A549 (cell line): ENCODE results near the gene HRC. TPM values are rescaled to one million over a fixed set of nuclear protein-coding genes. Genes with fewer than 3 reads are reported as not detected.
A peak's percentile ranks its signal among the peaks of the same experiment; 100 is the strongest.

Experiments
- ATAC-seq, 2 experiments: fragments of 200-7000 bp in 1 of 2; fragments of >200 bp in 1 of 2; cut with Nextera tagmentation in 1 of 2; cut with Tn5 transposase in 1 of 2; 3 replicates each; pipeline versions ENCODE4 v1.8.0 to v1.9.1; 2018 to 2020; ENCODE audit warnings: mild to moderate bottlenecking in 1 of 2, moderate library complexity in 1 of 2
- CTCF ChIA-PET: fragments of 300-600 bp; sonication (Branson Sonifier 250); formaldehyde crosslinking; extraction: SDS; loops from one replicate; lab custom pipeline; 2021; ENCODE audit warnings: antibody characterized with exemption, inconsistent platforms; lab: Yijun Ruan, JAX
- POLR2A ChIA-PET: fragments of 350-600 bp; formaldehyde crosslinking; extraction: SDS; loops from one replicate; lab custom pipeline; 2021; ENCODE audit warnings: antibody characterized with exemption, inconsistent platforms; lab: Yijun Ruan, JAX
- DNase-seq, 2 experiments: peaks; one replicate each; pipeline versions ENCODE4 v3.0.0 to v3.0.0-alpha.2; 2011 to 2016; ENCODE audit warnings: low read depth in 1 of 2, low spot score in 1 of 2
- FAIRE-seq: peaks from 2 replicates; lab custom pipeline; 2011; peaks lifted over from hg19 to GRCh38; lab: Jason Lieb, UNC
- H3K27ac ChIP-seq, 2 experiments: fragments of >200 bp; sonication (Bioruptor Twin); formaldehyde crosslinking; 3 replicates each; pipeline ENCODE4 v1.5.1; 2016 to 2017
- H3K4me1 ChIP-seq: fragments of >200 bp; sonication (Bioruptor Twin); formaldehyde crosslinking; 3 replicates; pipeline ENCODE4 v1.6.1; 2016
- H3K4me2 ChIP-seq: fragments of >200 bp; sonication (Bioruptor Twin); formaldehyde crosslinking; 3 replicates; pipeline ENCODE4 v1.6.1; 2016
- H3K4me3 ChIP-seq: fragments of >200 bp; sonication (Bioruptor Twin); formaldehyde crosslinking; 3 replicates; pipeline ENCODE4 v1.5.1; 2016
- H3K9me3 ChIP-seq: fragments of >200 bp; sonication (Bioruptor Twin); formaldehyde crosslinking; 3 replicates; pipeline ENCODE4 v1.6.1; 2016
- BCL3 ChIP-seq: fragments of >200 bp; sonication (Bioruptor Twin); formaldehyde crosslinking; IDR thresholded peaks from 3 replicates; pipeline ENCODE4 v1.6.1; 2016
- CBX2 ChIP-seq: fragments of 200-600 bp; sonication (generic); IDR thresholded peaks from 2 replicates; pipeline ENCODE4 v1.6.1; 2016; ENCODE audit warnings: low read depth, mild to moderate bottlenecking, borderline replicate concordance
- CEBPB ChIP-seq, 2 experiments: fragments of >200 bp in 1 of 2; sonication (Bioruptor Twin) in 1 of 2; formaldehyde crosslinking in 1 of 2; IDR thresholded peaks; 2 replicates each; pipeline ENCODE4 v1.6.1; 2012 to 2016
- CHD4 ChIP-seq: fragments of 200-600 bp; sonication (generic); IDR thresholded peaks from 2 replicates; pipeline ENCODE4 v1.6.1; 2016; ENCODE audit warnings: antibody characterized with exemption, mild to moderate bottlenecking, borderline replicate concordance
- EHMT2 ChIP-seq: fragments of 200-600 bp; sonication (generic); IDR thresholded peaks from 2 replicates; pipeline ENCODE4 v1.6.1; 2016; ENCODE audit warnings: antibody characterized with exemption, low read depth, mild to moderate bottlenecking, moderate library complexity
- ELK1 ChIP-seq: fragments of 150-350 bp; IDR thresholded peaks from 2 replicates; pipeline ENCODE4 v1.6.1; 2014; ENCODE audit warnings: low read depth, mild to moderate bottlenecking, low read length
- FOSB ChIP-seq: fragments of 250-450 bp; sonication (Bioruptor Pico); IDR thresholded peaks from 2 replicates; pipeline ENCODE4 v1.5.0; 2020; ENCODE audit warnings: mild to moderate bottlenecking, moderate library complexity
- FOXS1 ChIP-seq: fragments of 250-450 bp; sonication (Bioruptor Pico); IDR thresholded peaks from 2 replicates; pipeline ENCODE4 v1.5.0; 2020; ENCODE audit warnings: mild to moderate bottlenecking, moderate library complexity
- GATA3 ChIP-seq: IDR thresholded peaks from 2 replicates; pipeline ENCODE4 v1.6.1; 2012; ENCODE audit warnings: borderline replicate concordance
- HDAC2 ChIP-seq: fragments of 200-600 bp; sonication (generic); IDR thresholded peaks from 2 replicates; pipeline ENCODE4 v1.6.1; 2016
- HES2 ChIP-seq: fragments of >200 bp; sonication (Bioruptor Twin); formaldehyde crosslinking; IDR thresholded peaks from 2 replicates; pipeline ENCODE4 v1.6.1; 2016
- HMGXB4 ChIP-seq: fragments of 250-450 bp; sonication (Bioruptor Pico); IDR thresholded peaks from 2 replicates; pipeline ENCODE4 v1.5.0; 2021; ENCODE audit warnings: mild to moderate bottlenecking, moderate library complexity, borderline replicate concordance
- HOXB13 ChIP-seq: fragments of 250-450 bp; sonication (Bioruptor Pico); IDR thresholded peaks from 2 replicates; pipeline ENCODE4 v1.5.0; 2020; ENCODE audit warnings: low read depth, mild to moderate bottlenecking, moderate library complexity
- HOXB5 ChIP-seq: fragments of 250-450 bp; sonication (Bioruptor Pico); IDR thresholded peaks from 2 replicates; pipeline ENCODE4 v1.5.0; 2020; ENCODE audit warnings: mild to moderate bottlenecking, moderate library complexity
- KDM1A ChIP-seq: fragments of 200-600 bp; sonication (generic); IDR thresholded peaks from 2 replicates; pipeline ENCODE4 v1.6.1; 2016; ENCODE audit warnings: low read depth, mild to moderate bottlenecking
- KDM5A ChIP-seq: fragments of 200-600 bp; sonication (generic); IDR thresholded peaks from 2 replicates; pipeline ENCODE4 v1.6.1; 2016; ENCODE audit warnings: antibody characterized with exemption, mild to moderate bottlenecking
- NFE2L2 ChIP-seq: fragments of 150-350 bp; conservative IDR thresholded peaks from 2 replicates; pipeline ENCODE4 v1.6.1; 2014; ENCODE audit warnings: low read length
- NPAS2 ChIP-seq: fragments of 250-450 bp; sonication (Bioruptor Pico); IDR thresholded peaks from 2 replicates; pipeline ENCODE4 v1.8.0; 2022; ENCODE audit warnings: mild to moderate bottlenecking, moderate library complexity, borderline replicate concordance
- RAD21 ChIP-seq, 2 experiments: fragments of >200 bp in 1 of 2; sonication (Bioruptor Twin) in 1 of 2; formaldehyde crosslinking in 1 of 2; IDR thresholded peaks in 1 of 2; conservative IDR thresholded peaks in 1 of 2; 2 replicates in 1 of 2; 3 replicates in 1 of 2; pipeline ENCODE4 v1.6.1; 2012 to 2018; ENCODE audit warnings: inconsistent platforms in 1 of 2
- SREBF2 ChIP-seq: fragments of 450-650 bp; IDR thresholded peaks from 2 replicates; pipeline ENCODE4 v1.6.1; 2014; ENCODE audit warnings: mild to moderate bottlenecking, moderate library complexity
- ZFP36 ChIP-seq: fragments of 450-650 bp; IDR thresholded peaks from 2 replicates; pipeline ENCODE4 v1.6.1; 2014; ENCODE audit warnings: borderline replicate concordance; ENCODE audit not compliant: partially characterized antibody
- WGBS: methylation state at CpG from one replicate; pipeline ENCODE4 v1.1.6; 2017; ENCODE audit errors: missing lambda C conversion rate; 5-methylcytosine and 5-hydroxymethylcytosine counted together
- polyA plus RNA-seq, 4 experiments: library from polyadenylated mRNA; depleted of rRNA in 3 of 4; stranded (reverse); fragments of >200 nt; fragmentation: RNase III in 1 of 4; extraction: RNeasy Plus Mini Kit Qiagen cat#74134 plus additional on column Dnase treatment in 1 of 4; gene quantifications; 2 replicates in 3 of 4; 3 replicates in 1 of 4; pipeline ENCODE4 v1.2.3, GENCODE V29; 2011 to 2017

The HRC gene
- polyA plus RNA-seq, 2 of the 4 experiments (the other 2 are of a cell fraction): 0.04 TPM

- TF ChIP-seq ELK1: no peak
- no peak for TF ChIP-seq HES2
- TF ChIP-seq FOXS1 (CRISPR knock-in tag): no peak
- TF ChIP-seq FOSB (CRISPR knock-in tag): no peak
- no peak for TF ChIP-seq HOXB13
- TF ChIP-seq GATA3: no peak
- no peak for TF ChIP-seq CEBPB (IDR thresholded peaks at IDR 0.05)
- TF ChIP-seq KDM5A: no peak
- TF ChIP-seq HMGXB4 (CRISPR knock-in tag): no peak
Observed at GRCh38 chr19:49155820-49156346, 687 bp upstream of the HRC start (continued).

- ChIA-PET POLR2A (no interaction called here), CTCF (interaction anchor here (1.0 to 2.2 kb wide), 3 partner anchors 9 to 47 kb away, joined by 3 to 16 read pairs (median 9); no protein-coding TSS in a partner anchor)
- WGBS: 91% methylated on average over 6 of the region's 6 CpGs
- H3K27ac ChIP-seq: no peak overlapping the region
- FAIRE-seq: no peak
- H3K9me3 ChIP-seq: no peaks in the 10 kb centered on the region
- H3K4me3 ChIP-seq: no peak overlapping the region
- no peak for DNase-seq
- peaks cover 21% of the 10 kb centered on the region; the same call in 2 of the 3 replicates for H3K4me1 ChIP-seq
- TF ChIP-seq NFE2L2 (no peak), BCL3 (no peak), KDM5A (no peak), NPAS2 (no peak), HDAC2 (no peak), GATA3 (no peak), EHMT2 (peak; percentile 58; the same call in 1 of the 2 replicates), HOXB5 (CRISPR knock-in tag) (no peak)
- H3K4me2 ChIP-seq: no peak overlapping the region
- no peak for ATAC-seq
Observed at GRCh38 chr19:49154279-49154678, 917 bp downstream of the HRC start.

GRCh38 chr19:49153167-49153809, 1.9 kb downstream of the HRC start:
- 90% methylated on average over 10 of the region's 10 CpGs for WGBS

More at GRCh38 chr19:49153167-49153809, 1.9 kb downstream of the HRC start:
- ATAC-seq (no peak), DNase-seq (no peak), FAIRE-seq (no peak)
- Histone ChIP-seq H3K4me3 (no peak overlapping the region), H3K4me1 (peaks cover 21% of the 10 kb centered on the region; the same call in 2 of the 3 replicates), H3K27ac (no peak overlapping the region), H3K4me2 (no peak overlapping the region), H3K9me3 (no peaks in the 10 kb centered on the region)
- POLR2A ChIA-PET: no interaction called here
- CTCF ChIA-PET: no interaction called here
- no peak for TF ChIP-seq NPAS2
- no peak for TF ChIP-seq SREBF2
- no peak for TF ChIP-seq CBX2
- TF ChIP-seq KDM5A: no peak
- TF ChIP-seq CHD4: no peak
- TF ChIP-seq BCL3: no peak
- no peak for TF ChIP-seq HMGXB4 (CRISPR knock-in tag)
- TF ChIP-seq RAD21 (conservative IDR thresholded peaks at IDR 0.05 in 1 of 2, IDR thresholded peaks at IDR 0.05 in 1 of 2): no peak
- TF ChIP-seq KDM1A: no peak
- no peak for TF ChIP-seq ZFP36
